Ovary (tissue), 9 donors: ENCODE measurements around the gene ARPC1B. TPM values are rescaled to one million over a fixed set of nuclear protein-coding genes. Genes with fewer than 3 reads are reported as not detected.
"Not testable (repeated sequence)": the region's sequence is repeated elsewhere in the genome, so short reads cannot be mapped to it uniquely, and the experiment has no call there.

ENCODE experiments used
- DNase-seq, 5 donors: peaks; one replicate each; pipeline ENCODE4 v3.0.0-alpha.2; 2019 to 2020
- H3K27ac ChIP-seq, 2 donors: fragments of 200-600 bp; one replicate each; pipeline versions ENCODE4 v1.5.1 to v1.8.0; 2019 to 2022
- H3K27me3 ChIP-seq: fragments of 200-600 bp; one replicate; pipeline ENCODE4 v1.8.0; 2022
- H3K36me3 ChIP-seq: fragments of 200-600 bp; sonication (generic); one replicate; pipeline ENCODE4 v1.5.1; 2019
- H3K4me1 ChIP-seq: one replicate; pipeline ENCODE4 v1.8.1; 2013; ENCODE audit warnings: mild to moderate bottlenecking, moderate library complexity; ENCODE audit not compliant: insufficient read depth
- H3K4me3 ChIP-seq: fragments of 200-600 bp; sonication (generic); one replicate; pipeline ENCODE4 v1.5.1; 2017
- H3K9me3 ChIP-seq, 2 donors: fragments of 200-600 bp in 1 of 2; sonication (generic) in 1 of 2; one replicate each; pipeline versions ENCODE4 v1.5.1 to v1.8.1; 2013 to 2019; ENCODE audit warnings: mild to moderate bottlenecking in 1 of 2, moderate library complexity in 1 of 2
- EP300 ChIP-seq: sonication (generic); formaldehyde crosslinking; IDR thresholded peaks from one replicate; pipeline ENCODE4 v1.6.1; 2017; ENCODE audit warnings: antibody characterized with exemption
- POLR2A ChIP-seq: fragments of 450-650 bp; IDR thresholded peaks from one replicate; pipeline ENCODE4 v1.6.1; 2017; ENCODE audit warnings: antibody characterized with exemption, mild to moderate bottlenecking, moderate library complexity
- WGBS, 3 donors: extraction: QIAGEN DNeasy Blood & Tissue Kit in 1 of 3; methylation state at CpG; one replicate each; pipeline versions ENCODE4 v1.1.5 to v1.1.7; 2013 to 2017; 5-methylcytosine and 5-hydroxymethylcytosine counted together
- intact Hi-C, 4 donors: fragments of 100-400 bp; cut with DNase I; formaldehyde crosslinking; loops; one replicate each; pipeline versions ENCODE4 v1.11.0 to v1.15.1; 2022 to 2023
- polyA plus RNA-seq, 2 donors: library from polyadenylated mRNA; stranded (reverse); fragments of 200-250 nt in 1 of 2; fragments of 350-450 nt in 1 of 2; fragmentation: Illumina TruSeq in 1 of 2; extraction: RNeasy Lipid Tissue Mini Kit (QIAGEN cat#74804) in 1 of 2; gene quantifications; one replicate each; pipeline ENCODE4 v1.2.3, GENCODE V29; 2013 to 2014
- total RNA-seq, 7 donors: library from RNA; depleted of rRNA in 2 of 7; stranded (reverse); fragments of >200 nt in 2 of 7; fragmentation: NEBNext Ultra II Directional in 3 of 7; extraction: Animal tissue kit (Norgen Biotek cat#: 25700) in 3 of 7; gene quantifications; one replicate each; pipeline versions ENCODE4 v1.1.0 to v1.2.4, GENCODE V29; 2016 to 2023
- TF ChIP-seq, protein P1 (sequence below), 3 donors: fragments of 450-650 bp in 2 of 3; fragments of 200-600 bp in 1 of 3; IDR thresholded peaks; one replicate each; pipeline versions ENCODE4 v1.5.1 to v1.8.0; 2016 to 2022; ENCODE audit warnings: antibody characterized with exemption in 3 of 3, mild to moderate bottlenecking in 1 of 3
- donor health status: DM: no; HTN: no; CAD: no; lungs with moderate emphysema.
- donor health status: DM: no; HTN: no; CAD: no.
- donor health status: Bipolar disorder and iron deficiency.
- donor health status: DM: yes; HTN: yes; CAD: no.
- donor health status: DM: no; HTN: no; CAD: no.
- donor health status: DM: yes; HTN: yes; CAD: no.

ARPC1B gene
- total and polyA plus RNA-seq, 9 donors, result 24.2 to 82.5 (median 56.1) TPM

DNA sequence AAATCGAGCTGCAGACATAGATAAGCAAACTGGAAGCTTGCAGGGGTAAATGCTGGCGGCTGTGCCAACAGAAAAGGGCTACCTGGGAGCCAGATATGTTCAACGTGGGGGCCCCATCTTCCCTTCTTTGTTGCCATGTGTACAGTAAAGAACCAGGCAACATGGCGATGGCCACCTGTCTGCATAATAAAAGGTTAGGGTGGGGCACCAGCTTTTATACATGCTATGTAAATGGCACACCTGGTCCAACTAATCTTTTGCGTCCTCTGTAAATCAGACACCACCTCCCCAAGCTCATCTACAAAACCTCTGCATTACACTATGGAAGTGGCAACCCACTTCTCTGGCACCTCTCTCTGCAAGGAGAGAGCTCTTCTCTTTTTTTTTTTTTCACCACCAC is 48.1 kb downstream of the ARPC1B start:
- no peak overlapping the region for H3K27ac ChIP-seq
- H3K36me3 ChIP-seq, result no peaks in the 10 kb centered on the region
- no peak for DNase-seq
- WGBS, 3 donors, result 71 to 74% (median 72%) methylated on average over 5 of the region's 5 CpGs
- intact Hi-C loops, result no loop called here
- no peaks in the 10 kb centered on the region for H3K4me1 ChIP-seq
- TF ChIP-seq EP300, result no peak
- TF ChIP-seq, protein P1, sequence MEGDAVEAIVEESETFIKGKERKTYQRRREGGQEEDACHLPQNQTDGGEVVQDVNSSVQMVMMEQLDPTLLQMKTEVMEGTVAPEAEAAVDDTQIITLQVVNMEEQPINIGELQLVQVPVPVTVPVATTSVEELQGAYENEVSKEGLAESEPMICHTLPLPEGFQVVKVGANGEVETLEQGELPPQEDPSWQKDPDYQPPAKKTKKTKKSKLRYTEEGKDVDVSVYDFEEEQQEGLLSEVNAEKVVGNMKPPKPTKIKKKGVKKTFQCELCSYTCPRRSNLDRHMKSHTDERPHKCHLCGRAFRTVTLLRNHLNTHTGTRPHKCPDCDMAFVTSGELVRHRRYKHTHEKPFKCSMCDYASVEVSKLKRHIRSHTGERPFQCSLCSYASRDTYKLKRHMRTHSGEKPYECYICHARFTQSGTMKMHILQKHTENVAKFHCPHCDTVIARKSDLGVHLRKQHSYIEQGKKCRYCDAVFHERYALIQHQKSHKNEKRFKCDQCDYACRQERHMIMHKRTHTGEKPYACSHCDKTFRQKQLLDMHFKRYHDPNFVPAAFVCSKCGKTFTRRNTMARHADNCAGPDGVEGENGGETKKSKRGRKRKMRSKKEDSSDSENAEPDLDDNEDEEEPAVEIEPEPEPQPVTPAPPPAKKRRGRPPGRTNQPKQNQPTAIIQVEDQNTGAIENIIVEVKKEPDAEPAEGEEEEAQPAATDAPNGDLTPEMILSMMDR (IDR thresholded peaks at IDR 0.05), result no peak
- no peak for TF ChIP-seq POLR2A
- H3K4me3 ChIP-seq, result no peak overlapping the region
- no peaks in the 10 kb centered on the region for H3K27me3 ChIP-seq
- H3K9me3 ChIP-seq, result no peaks in the 10 kb centered on the region

DNA sequence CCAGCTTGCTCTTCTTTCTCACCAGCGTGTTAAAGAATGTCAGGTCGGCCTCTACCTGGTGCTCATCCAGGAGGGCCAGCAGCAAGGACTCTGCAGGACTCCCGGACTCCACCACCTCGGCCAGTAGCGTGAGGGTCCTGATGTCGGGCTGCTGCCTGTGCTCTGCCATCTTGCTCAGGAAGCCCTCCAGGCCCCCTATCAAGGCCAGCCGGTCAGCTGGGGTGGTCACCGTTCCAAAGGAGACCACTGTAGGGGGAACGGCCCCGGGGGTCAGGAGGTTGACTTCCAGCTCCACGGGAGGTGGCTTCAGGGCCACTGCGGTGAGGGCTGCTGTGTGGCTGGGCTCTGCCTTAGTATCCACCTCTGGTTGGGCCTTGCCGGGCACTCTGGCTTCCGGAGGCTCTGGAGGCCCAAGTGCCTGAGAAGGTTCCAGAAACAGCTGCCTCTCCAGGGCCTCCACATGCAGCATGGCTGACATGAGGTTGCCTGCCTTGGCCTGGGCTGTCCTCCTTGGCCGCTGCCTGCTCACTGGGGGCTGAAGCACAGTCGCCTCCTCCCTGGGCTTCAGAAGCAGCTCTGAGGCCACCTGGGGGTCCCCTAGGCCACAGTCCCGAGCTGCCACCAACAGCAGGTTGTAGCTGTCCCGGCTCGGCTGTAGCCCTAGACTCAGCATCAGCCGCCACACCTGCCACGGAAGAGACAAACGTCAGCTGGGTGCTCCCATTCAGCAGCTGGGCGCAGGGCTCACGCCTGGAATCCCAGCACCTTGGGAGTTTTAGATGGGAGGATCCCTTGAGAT is 50.6 kb downstream of the ARPC1B start:
- 86 to 89% (median 88%) methylated on average over 24 of the region's 24 CpGs for WGBS, 3 donors
- no peaks in the 10 kb centered on the region for H3K4me1 ChIP-seq
- intact Hi-C loops, result no loop called here
- H3K36me3 ChIP-seq, result no peaks in the 10 kb centered on the region
- TF ChIP-seq EP300, result no peak
- TF ChIP-seq POLR2A, result no peak
- TF ChIP-seq, protein P1 (IDR thresholded peaks at IDR 0.05), result no peak
- no peaks in the 10 kb centered on the region for H3K9me3 ChIP-seq
- no peak overlapping the region for H3K27ac ChIP-seq
- DNase-seq, result no peak
- no peaks in the 10 kb centered on the region for H3K27me3 ChIP-seq
- no peak overlapping the region for H3K4me3 ChIP-seq

DNA sequence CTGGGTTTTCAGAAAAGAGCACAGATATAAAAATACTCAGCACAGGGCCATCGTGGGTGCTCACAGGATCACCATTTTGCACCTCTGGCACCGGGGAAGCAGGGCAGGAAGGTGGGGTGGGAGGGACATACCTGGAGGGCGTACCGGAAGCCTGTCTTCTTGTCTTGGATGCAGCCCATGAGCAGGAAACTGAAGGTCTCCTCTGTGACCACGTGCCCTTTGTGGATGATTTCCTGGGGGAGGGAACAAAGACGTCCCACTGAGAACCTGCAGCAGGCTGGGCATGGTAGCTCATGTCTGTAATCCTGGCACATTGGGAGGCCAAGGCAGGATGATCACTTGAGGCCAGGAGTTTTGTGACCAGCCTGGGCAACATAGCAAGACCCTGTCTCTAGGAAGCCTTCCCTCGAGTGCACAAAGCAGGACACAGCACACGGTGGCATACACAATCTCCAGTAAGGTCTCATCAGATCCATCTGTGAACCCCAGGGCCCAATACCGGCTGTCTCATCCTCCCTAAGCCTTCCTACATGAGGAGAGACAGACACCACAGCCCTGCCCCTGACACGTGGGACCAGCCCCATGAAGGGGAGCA is 54.5 kb downstream of the ARPC1B start:
- H3K27me3 ChIP-seq, result no peaks in the 10 kb centered on the region
- H3K4me3 ChIP-seq, result no peak overlapping the region
- WGBS, 3 donors, result 77 to 82% (median 79%) methylated on average over 9 to 10 of the region's 10 CpGs
- H3K27ac ChIP-seq, result no peak overlapping the region
- no peaks in the 10 kb centered on the region for H3K36me3 ChIP-seq
- intact Hi-C loops, result no loop called here
- TF ChIP-seq POLR2A (no peak), EP300 (no peak)
- TF ChIP-seq, protein P1 (IDR thresholded peaks at IDR 0.05), result no peak
- no peaks in the 10 kb centered on the region for H3K9me3 ChIP-seq
- H3K4me1 ChIP-seq, result no peaks in the 10 kb centered on the region
- no peak for DNase-seq

DNA sequence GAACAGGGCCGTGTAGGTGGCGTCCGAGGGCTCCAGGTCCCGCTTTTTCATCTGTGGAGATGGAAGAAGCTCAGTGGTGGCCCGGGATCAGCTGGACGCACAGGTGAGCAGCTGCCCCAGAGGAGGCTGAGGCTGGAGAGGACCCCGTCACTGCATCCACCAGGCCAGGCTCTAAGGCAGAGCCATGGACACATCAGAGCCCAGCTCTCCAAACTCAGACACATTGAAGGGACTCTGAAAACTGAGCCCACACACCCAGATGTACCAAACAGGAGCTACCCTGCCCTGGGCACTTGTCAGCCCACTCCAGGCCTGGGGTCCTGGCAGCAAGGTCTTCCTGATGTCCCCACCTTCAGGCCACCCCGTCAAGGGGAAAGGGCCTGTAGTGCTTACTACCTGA is 55.2 kb downstream of the ARPC1B start:
- Histone ChIP-seq H3K36me3 (no peaks in the 10 kb centered on the region), H3K27me3 (no peaks in the 10 kb centered on the region), H3K4me1 (no peaks in the 10 kb centered on the region), H3K4me3 (no peak overlapping the region), H3K9me3 (no peaks in the 10 kb centered on the region), H3K27ac (no peak overlapping the region)
- no peak for DNase-seq
- intact Hi-C loops, result no loop called here
- 83 to 91% (median 91%) methylated on average over 8 of the region's 8 CpGs for WGBS, 3 donors
- TF ChIP-seq, protein P1 (IDR thresholded peaks at IDR 0.05), result no peak
- TF ChIP-seq EP300 (no peak), POLR2A (no peak)

DNA sequence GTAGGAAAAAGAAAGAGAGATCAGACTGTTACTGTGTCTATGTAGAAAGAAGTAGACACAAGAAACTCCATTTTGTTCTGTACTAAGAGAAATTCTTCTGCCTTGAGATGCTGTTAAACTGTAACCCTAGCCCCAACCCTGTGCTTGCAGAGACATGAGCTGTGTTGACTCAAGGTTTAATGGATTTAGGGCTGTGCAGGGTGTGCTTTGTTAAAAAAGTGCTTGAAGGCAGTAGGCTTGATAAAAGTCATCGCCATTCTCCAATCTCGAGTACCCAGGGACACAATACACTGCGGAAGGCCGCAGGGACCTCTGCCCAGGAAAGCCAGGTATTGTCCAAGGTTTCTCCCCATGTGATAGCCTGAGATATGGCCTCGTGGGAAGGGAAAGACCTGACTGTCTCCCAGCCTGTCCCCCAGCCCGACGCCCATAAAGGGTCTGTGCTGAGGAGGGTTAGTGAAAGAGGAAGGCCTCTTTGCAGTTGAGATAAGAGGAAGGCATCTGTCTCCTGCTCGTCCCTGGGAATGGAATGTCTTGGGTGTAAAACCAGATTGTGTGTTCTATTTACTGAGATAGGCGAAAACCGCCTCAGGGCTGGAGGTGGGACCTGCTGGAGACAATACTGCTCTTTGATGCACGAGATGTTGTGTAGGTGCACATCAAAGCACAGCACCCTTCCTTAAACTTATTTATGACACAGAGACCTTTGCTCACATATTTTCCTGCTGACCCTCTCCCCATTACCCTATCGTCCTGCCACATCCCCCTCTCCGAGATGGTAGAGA is 57.4 kb downstream of the ARPC1B start:
- H3K27me3 ChIP-seq, intact Hi-C loops, H3K4me1 ChIP-seq, H3K27ac ChIP-seq, H3K4me3 ChIP-seq, H3K9me3 ChIP-seq, DNase-seq, H3K36me3 ChIP-seq: not testable (repeated sequence)
- 81 to 90% (median 85%) methylated on average over 13 of the region's 13 CpGs for WGBS, 3 donors
